RWPE2 (cell line): ENCODE data around the gene CDH6.

Experiments used
- ATAC-seq: fragments of 200-7000 bp; cut with Tn5 transposase; 3 replicates; pipeline ENCODE4 v1.9.1; 2021; ENCODE audit warnings: low read depth
- DNase-seq: peaks from one replicate; pipeline ENCODE4 v3.0.0-alpha.2; 2020; ENCODE audit warnings: low spot score
- H3K27ac ChIP-seq: fragments of 450-650 bp; 2 replicates; pipeline ENCODE4 v1.5.1; 2017; ENCODE audit warnings: mild to moderate bottlenecking; ENCODE audit not compliant: poor library complexity, severe bottlenecking
- H3K27me3 ChIP-seq: fragments of 250-450 bp; sonication (Bioruptor Pico); 2 replicates; pipeline ENCODE4 v1.5.1; 2021; ENCODE audit warnings: mild to moderate bottlenecking, moderate library complexity; ENCODE audit not compliant: insufficient read depth, poor library complexity, severe bottlenecking
- H3K36me3 ChIP-seq: fragments of 250-450 bp; sonication (Bioruptor Pico); 2 replicates; pipeline ENCODE4 v1.5.1; 2020; ENCODE audit warnings: low read depth, mild to moderate bottlenecking, moderate library complexity
- H3K4me1 ChIP-seq: fragments of 250-450 bp; sonication (Bioruptor Pico); 2 replicates; pipeline ENCODE4 v1.5.1; 2021; ENCODE audit warnings: mild to moderate bottlenecking, moderate library complexity; ENCODE audit not compliant: insufficient read depth, poor library complexity, severe bottlenecking
- H3K4me3 ChIP-seq: fragments of 250-450 bp; sonication (Bioruptor Pico); 2 replicates; pipeline ENCODE4 v1.5.1; 2021; ENCODE audit warnings: mild to moderate bottlenecking, moderate library complexity; ENCODE audit not compliant: severe bottlenecking
- H3K9me3 ChIP-seq: fragments of 250-450 bp; sonication (Bioruptor Pico); 2 replicates; pipeline ENCODE4 v1.5.1; 2021; ENCODE audit warnings: mild to moderate bottlenecking, moderate library complexity; ENCODE audit not compliant: severe bottlenecking
- TF ChIP-seq, protein P1 (sequence below): fragments of 450-650 bp; IDR thresholded peaks from one replicate; pipeline ENCODE4 v1.5.1; 2017; ENCODE audit warnings: mild to moderate bottlenecking, moderate library complexity; ENCODE audit not compliant: poor library complexity, severe bottlenecking

CDH6 gene

GRCh38 chr5:31156631-31157160, 36.8 kb upstream of the CDH6 start:
- Histone ChIP-seq H3K36me3 (no peaks in the 10 kb centered on the region), H3K4me3 (no peak overlapping the region), H3K9me3 (no peaks in the 10 kb centered on the region), H3K4me1 (no peaks in the 10 kb centered on the region), H3K27ac (no peak overlapping the region), H3K27me3 (peaks cover 11% of the 10 kb centered on the region)
- no peak for DNase-seq
- no peak for ATAC-seq
- TF ChIP-seq, protein P1, sequence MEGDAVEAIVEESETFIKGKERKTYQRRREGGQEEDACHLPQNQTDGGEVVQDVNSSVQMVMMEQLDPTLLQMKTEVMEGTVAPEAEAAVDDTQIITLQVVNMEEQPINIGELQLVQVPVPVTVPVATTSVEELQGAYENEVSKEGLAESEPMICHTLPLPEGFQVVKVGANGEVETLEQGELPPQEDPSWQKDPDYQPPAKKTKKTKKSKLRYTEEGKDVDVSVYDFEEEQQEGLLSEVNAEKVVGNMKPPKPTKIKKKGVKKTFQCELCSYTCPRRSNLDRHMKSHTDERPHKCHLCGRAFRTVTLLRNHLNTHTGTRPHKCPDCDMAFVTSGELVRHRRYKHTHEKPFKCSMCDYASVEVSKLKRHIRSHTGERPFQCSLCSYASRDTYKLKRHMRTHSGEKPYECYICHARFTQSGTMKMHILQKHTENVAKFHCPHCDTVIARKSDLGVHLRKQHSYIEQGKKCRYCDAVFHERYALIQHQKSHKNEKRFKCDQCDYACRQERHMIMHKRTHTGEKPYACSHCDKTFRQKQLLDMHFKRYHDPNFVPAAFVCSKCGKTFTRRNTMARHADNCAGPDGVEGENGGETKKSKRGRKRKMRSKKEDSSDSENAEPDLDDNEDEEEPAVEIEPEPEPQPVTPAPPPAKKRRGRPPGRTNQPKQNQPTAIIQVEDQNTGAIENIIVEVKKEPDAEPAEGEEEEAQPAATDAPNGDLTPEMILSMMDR, result no peak

- TF ChIP-seq, protein P1, result no peak
- Histone ChIP-seq H3K36me3 (no peaks in the 10 kb centered on the region), H3K4me3 (no peak overlapping the region), H3K27ac (no peak overlapping the region), H3K9me3 (no peaks in the 10 kb centered on the region), H3K4me1 (no peaks in the 10 kb centered on the region), H3K27me3 (peaks cover 15% of the 10 kb centered on the region)
- DNase-seq (no peak), ATAC-seq (peak; percentile 21; the same call in 1 of the 3 replicates)
Measured at GRCh38 chr5:31157720-31158119, 35.8 kb upstream of the CDH6 start.

GRCh38 chr5:31158686-31159085, 34.8 kb upstream of the CDH6 start:
- Histone ChIP-seq H3K4me3 (no peak overlapping the region), H3K4me1 (no peaks in the 10 kb centered on the region), H3K36me3 (no peaks in the 10 kb centered on the region), H3K27me3 (peaks cover 15% of the 10 kb centered on the region), H3K27ac (no peak overlapping the region), H3K9me3 (no peaks in the 10 kb centered on the region)
- no peak for ATAC-seq
- DNase-seq, result no peak
- TF ChIP-seq, protein P1, result no peak

DNA sequence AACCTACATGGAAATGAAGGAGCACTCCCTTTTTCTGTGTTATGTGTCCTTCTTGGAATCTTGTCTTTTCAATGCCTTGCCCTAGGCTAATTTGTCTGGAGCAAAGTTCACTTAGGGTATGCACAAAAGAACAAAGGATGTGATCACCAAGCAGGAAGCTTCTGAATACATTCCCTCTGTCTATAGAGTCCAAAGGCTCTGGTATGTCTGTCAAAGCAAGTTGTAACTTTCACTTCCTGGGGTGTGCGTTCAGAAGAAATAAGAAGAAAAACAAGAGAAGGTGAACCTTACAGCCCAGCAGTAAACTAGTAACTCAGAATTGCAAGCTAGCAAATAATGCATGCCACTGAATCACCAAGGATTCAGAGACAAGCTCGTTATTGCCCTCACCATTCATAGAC, 31.7 kb upstream of the CDH6 start:
- no peaks in the 10 kb centered on the region for H3K9me3 ChIP-seq
- no peaks in the 10 kb centered on the region for H3K4me1 ChIP-seq
- H3K36me3 ChIP-seq, result no peaks in the 10 kb centered on the region
- DNase-seq (no peak), ATAC-seq (no peak)
- TF ChIP-seq, protein P1, result no peak
- no peak overlapping the region for H3K4me3 ChIP-seq
- H3K27me3 ChIP-seq, result peaks cover 15% of the 10 kb centered on the region
- H3K27ac ChIP-seq, result no peak overlapping the region

DNA sequence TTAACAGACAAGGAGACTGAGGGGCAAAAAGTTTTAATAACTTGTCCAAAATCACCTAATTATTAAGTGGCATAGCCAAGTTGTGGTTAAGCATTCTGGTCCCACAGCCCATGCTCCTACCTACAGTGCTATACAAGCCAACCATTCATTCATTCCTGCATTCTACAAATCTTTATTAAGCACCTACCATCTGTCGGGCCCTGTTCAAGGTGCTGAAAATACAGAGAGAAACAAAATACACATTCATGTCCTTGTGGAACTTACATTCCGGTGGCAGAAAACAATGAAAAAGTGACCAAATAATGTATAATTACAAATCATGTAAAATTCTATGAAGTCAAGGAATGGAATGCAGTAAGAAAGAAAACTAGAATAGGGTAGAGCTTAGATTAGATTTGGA, 27.8 kb upstream of the CDH6 start:
- no peak for DNase-seq
- no peaks in the 10 kb centered on the region for H3K36me3 ChIP-seq
- TF ChIP-seq, protein P1, result no peak

More for the DNA sequence above, 27.8 kb upstream of the CDH6 start:
- H3K27ac ChIP-seq, result no peak overlapping the region
- no peak for ATAC-seq
- peaks cover 6% of the 10 kb centered on the region for H3K27me3 ChIP-seq
- no peak overlapping the region for H3K4me3 ChIP-seq
- H3K4me1 ChIP-seq, result no peaks in the 10 kb centered on the region
- H3K9me3 ChIP-seq, result no peaks in the 10 kb centered on the region
